ENCODE results near the gene ACAA1.
"Not testable (repeated sequence)": the region's sequence is repeated elsewhere in the genome, so short reads cannot be mapped to it uniquely, and the experiment has no call there.

ACAA1 gene

GRCh38 chr3:38135621-38136277 is 1.2 kb downstream of the ACAA1 start:
- in situ Hi-C loops (cut with MboI; ENCODE audit: low sequenced_read_pairs), result not testable (repeated sequence)

DNA sequence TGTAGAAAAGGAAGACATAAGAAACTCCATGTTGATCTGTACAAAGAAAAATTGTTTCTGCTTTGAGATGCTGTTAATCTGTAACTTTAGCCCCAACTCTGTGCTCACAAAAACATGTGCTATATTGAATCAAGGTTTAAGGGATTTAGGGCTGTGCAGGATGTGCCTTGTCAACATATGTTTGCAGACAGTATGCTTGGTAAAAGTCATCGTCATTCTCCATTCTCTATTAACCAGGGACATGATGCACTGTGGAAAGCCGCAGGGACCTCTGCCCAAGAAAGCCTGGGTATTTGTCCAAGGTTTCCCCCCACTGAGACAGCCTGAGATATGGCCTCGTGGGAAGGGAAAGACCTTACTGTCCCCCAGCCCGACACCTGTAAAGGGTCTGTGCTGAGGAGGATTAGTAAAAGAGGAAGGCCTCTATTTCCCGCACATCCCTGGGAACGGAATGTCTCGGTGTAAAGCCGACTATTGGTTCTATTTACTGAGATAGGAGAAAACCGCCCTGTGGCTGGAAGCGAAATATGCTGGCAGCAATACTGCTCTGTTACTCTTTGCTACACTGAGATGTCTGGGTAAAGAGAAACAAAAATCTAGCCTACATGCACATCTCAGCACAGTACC is 2.3 kb downstream of the ACAA1 start:
- in situ Hi-C loops (cut with MboI; ENCODE audit: low sequenced_read_pairs), result not testable (repeated sequence)

DNA sequence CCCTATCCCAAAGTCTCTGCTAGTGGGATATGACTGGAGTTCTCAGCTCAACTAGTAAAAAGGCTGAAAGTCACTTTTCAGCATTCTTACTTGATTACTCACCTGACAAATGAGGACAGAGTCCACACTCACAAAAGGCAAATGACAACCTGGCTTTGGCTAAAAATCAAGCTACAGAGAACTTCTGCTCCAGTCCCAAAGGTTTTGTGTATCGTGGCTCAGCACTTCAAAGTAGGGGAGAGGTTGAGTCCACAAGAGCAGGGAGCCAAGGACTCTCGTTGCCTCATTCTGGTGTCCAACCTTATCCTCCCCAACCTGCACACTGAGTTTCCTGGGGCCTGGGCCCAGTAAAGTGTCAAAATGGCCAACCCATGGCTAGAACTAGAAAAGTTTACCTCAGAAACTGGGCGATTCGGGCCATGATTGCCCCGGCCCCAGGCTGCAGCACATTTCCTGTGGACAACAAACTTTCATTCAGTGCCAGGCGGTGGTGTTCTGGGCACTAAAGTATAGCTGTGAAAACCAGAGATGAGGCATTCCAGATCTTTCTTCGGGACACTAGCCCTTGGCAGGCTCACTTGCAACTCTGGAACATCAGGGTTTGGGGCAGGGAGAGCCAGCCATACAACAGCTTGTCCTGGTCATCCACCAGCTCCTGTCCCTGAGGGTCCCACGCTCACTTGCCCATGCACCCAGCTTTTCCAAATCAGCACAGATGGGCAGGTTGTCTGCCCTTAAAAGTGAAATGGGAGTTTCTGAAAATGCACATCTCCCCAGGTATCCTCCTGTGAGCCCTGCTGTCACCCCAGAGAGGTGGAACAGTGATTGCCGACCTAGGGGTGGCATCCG is 3.1 kb downstream of the ACAA1 start:
- in situ Hi-C loops (cut with MboI; ENCODE audit: low sequenced_read_pairs), result no loop called here

GRCh38 chr3:38133209-38133556 is 3.7 kb downstream of the ACAA1 start:
- in situ Hi-C loops (cut with MboI; ENCODE audit: low sequenced_read_pairs), result no loop called here

- in situ Hi-C loops (cut with MboI; ENCODE audit: low sequenced_read_pairs), result no loop called here
These were observed 5.1 kb downstream of the ACAA1 start for GRCh38 chr3:38131621-38132369.

DNA sequence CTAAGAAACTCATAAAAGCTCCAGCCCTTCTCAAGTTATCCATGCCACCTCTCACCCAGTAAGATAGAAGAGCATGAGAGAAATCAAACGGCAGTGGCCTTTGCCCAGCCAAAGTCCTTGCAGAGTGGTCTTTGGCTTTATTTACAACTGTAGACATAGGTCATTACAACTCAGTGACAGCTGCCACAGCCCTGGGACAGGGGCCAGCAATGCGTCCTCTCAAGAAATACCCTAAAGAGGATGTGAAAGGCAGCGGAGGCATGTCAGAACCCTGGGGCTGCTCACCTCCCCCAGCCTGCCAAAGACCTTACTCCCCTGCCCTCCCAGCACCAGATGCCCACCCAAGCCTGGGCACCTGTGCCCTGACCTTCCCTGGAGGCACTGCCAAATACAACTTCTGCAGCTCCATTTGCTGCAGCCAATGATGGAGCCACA is 6.3 kb downstream of the ACAA1 start:
- in situ Hi-C loops (cut with MboI; ENCODE audit: low sequenced_read_pairs), result no loop called here

- in situ Hi-C loops (cut with MboI; ENCODE audit: low sequenced_read_pairs), result loop anchor here (10.0 kb wide), 1 partner anchor 346 kb away; no protein-coding TSS in a partner anchor
These were observed 7.9 kb downstream of the ACAA1 start for GRCh38 chr3:38129058-38129457.

GRCh38 chr3:38128303-38128655 is 8.6 kb downstream of the ACAA1 start:
- in situ Hi-C loops (cut with MboI; ENCODE audit: low sequenced_read_pairs), result loop anchor here (10.0 kb wide), 1 partner anchor 347 kb away; no protein-coding TSS in a partner anchor

DNA sequence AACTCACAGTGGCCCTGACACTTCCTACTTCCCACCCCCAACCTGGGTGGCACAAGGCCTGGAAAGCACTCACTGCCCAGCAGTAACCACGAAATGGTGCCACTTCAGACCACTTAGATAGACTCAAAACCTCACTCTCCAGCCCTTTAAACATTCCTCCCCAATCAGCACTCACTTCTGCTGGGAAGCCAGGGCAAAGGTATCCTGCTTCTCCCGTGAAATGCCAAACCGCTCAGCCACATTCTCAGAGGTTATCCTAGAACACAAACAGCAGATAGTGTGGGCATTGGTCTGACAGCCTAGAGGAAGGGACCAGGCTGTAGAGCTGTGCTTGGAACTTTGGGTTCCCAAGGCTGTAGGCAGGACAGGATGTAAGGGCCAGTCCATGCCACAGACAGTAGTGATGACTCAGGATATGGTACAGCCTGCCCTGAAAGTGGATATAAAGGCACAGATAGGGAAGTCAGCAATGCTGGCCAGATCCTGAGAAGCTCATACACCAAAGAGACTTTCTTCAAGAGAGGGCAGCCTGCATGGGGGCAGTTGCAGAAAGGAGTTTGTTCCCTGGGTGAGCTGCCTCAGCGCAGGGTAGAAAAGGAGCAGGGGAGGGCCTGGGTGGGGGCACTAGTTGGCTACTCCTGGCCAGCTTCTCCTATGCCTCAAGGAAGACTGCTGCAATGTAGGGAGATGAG is 9.2 kb downstream of the ACAA1 start:
- in situ Hi-C loops (cut with MboI; ENCODE audit: low sequenced_read_pairs), result loop anchor here (10.0 kb wide), 1 partner anchor 347 kb away; no protein-coding TSS in a partner anchor

- in situ Hi-C loops (cut with MboI; ENCODE audit: low sequenced_read_pairs), result loop anchor here (10.0 kb wide), 1 partner anchor 348 kb away; no protein-coding TSS in a partner anchor
These were observed 10.6 kb downstream of the ACAA1 start for GRCh38 chr3:38126121-38126892.

- in situ Hi-C loops (cut with MboI; ENCODE audit: low sequenced_read_pairs), result loop anchor here (10.0 kb wide), 1 partner anchor 349 kb away; no protein-coding TSS in a partner anchor
These were observed 11.4 kb downstream of the ACAA1 start for GRCh38 chr3:38125305-38126120.

- in situ Hi-C loops (cut with MboI; ENCODE audit: low sequenced_read_pairs), result loop anchor here (10.0 kb wide), 1 partner anchor 350 kb away; no protein-coding TSS in a partner anchor
These were observed 12.4 kb downstream of the ACAA1 start for GRCh38 chr3:38124324-38125122.

DNA sequence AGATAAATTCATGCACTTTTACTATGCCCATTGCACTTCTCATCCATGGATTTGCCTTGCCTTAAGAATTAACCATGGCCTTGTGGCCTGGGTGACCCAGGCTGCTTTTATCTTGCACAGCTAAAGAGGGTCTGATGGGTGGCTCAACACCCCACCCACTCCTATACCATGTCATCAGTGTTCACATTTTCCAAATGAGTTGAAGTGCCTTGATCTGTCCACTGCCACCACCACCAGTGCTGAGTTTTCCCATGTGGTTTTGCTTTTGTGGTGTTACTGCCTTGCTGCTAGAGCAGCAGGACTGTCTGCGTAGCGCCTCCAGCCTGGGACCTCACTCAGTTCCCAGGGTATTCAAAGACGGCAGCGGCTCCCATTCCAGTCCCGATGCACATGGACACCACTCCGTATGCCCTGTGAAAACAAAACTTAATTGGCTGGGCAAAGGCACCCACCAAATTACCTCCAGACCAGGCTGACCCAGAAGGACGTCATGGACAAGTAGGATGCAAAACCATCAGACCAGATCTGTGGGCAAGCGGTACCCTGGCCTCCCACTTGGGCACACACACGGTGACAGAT is 14.1 kb downstream of the ACAA1 start:
- in situ Hi-C loops (cut with MboI; ENCODE audit: low sequenced_read_pairs), result loop anchor here (10.0 kb wide), 1 partner anchor 352 kb away; no protein-coding TSS in a partner anchor

GRCh38 chr3:38121832-38122461 is 15.0 kb downstream of the ACAA1 start:
- in situ Hi-C loops (cut with MboI; ENCODE audit: low sequenced_read_pairs), result loop anchor here (10.0 kb wide), 1 partner anchor 353 kb away; no protein-coding TSS in a partner anchor

- in situ Hi-C loops (cut with MboI; ENCODE audit: low sequenced_read_pairs), result loop anchor here (10.0 kb wide), 1 partner anchor 353 kb away; no protein-coding TSS in a partner anchor
These were observed 15.5 kb downstream of the ACAA1 start for GRCh38 chr3:38121451-38121831.

DNA sequence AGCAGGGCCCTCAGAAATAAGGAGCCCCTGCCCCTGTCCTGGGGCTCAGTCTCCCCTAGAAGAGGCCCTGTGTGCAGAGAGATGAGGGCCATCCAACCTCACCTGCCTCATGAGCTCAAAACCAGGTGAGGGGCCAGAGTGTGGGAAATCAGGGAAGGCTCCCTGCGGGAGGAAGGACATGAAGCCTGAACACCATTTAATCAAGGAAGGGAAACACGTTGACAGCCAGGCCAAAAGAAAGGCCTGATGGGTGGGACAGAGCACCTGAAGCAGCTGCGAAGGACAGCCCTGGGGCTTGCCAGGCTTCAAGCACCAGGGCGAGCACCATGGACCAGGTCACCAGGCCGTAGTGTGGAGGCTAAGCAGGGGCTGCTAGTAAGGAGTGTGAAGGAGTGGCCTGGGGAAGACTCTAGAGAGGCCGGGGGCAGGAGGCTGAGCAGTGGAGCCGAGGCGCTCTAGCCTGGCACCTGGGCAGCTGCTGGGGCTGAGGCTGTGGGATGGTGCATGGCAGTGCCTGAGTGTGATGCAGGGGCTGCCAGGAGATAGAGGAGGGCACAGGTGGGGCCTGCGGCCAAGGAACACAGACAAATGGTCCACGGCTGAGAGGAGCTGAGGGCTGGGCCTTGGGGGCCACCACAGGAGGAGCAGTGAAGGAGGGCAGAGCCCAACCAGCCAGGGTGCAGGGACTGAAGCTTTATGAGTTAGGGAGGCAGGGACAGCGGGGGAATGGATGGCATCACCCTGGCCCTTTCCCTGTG is 16.1 kb downstream of the ACAA1 start:
- in situ Hi-C loops (cut with MboI; ENCODE audit: low sequenced_read_pairs), result loop anchor here (10.0 kb wide), 1 partner anchor 354 kb away; no protein-coding TSS in a partner anchor
